Measurements from ENCODE around the gene MTMR8.

- no peak for TF ChIP-seq ARNT (IDR thresholded peaks at IDR 0.05)
- no peak for TF ChIP-seq SP1 (IDR thresholded peaks at IDR 0.05)
- TF ChIP-seq FOXA1 (IDR thresholded peaks at IDR 0.05) = no peak
- TF ChIP-seq HDGF (IDR thresholded peaks at IDR 0.05; ENCODE audit: borderline replicate concordance) = no peak
- no peak for TF ChIP-seq BHLHE40 (IDR thresholded peaks at IDR 0.05; ENCODE audit: borderline replicate concordance)
- no peak for TF ChIP-seq PKNOX1 (IDR thresholded peaks at IDR 0.05)
Observed at GRCh38 chrX:64350521-64350920, 44.7 kb downstream of the MTMR8 start.
